Activated CD4-positive, alpha-beta T cell treated with anti-CD3 and anti-CD28 coated beads, Interleukin-2, Interleukin-4, amounts not matched to agents 100 ng/mL and 50 ng/mL, durations not matched to agents 16 hours and 8 hours (primary cell): ENCODE measurements around the gene SNX30.

ENCODE experiments used
- DNase-seq: peaks from one replicate; pipeline ENCODE4 v3.0.0-alpha.2; 2020; ENCODE audit warnings: low spot score

The SNX30 gene

GRCh38 chr9:112752334-112753125 lies 2.0 kb downstream of the SNX30 start:
- no peak for DNase-seq

DNA sequence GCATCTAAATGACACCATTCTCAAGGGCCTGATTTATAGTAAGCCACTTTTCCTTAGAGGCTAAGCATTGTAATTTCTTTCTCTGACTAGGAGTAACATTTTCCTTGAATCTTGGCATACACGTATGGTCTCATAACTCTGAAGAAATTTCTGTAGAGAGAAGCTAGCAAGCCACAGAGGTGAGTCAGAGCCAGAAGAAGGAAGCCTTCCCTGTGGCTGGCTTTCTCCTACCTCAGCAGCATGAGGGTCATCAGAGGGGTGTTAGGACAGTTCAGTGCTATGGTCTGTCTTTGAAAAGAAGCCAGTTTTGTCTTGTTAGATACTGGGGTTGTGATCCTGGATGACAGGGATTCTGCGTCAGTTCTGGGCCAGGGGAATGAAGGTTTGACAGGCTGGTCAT lies 3.2 kb downstream of the SNX30 start:
- peak; percentile 44 for DNase-seq

- DNase-seq, result peak; percentile 83
Observed at GRCh38 chr9:112754578-112754977, 4.0 kb downstream of the SNX30 start.

- no peak for DNase-seq
Observed at GRCh38 chr9:112755016-112755427, 4.5 kb downstream of the SNX30 start.

GRCh38 chr9:112755675-112756074 lies 5.1 kb downstream of the SNX30 start:
- no peak for DNase-seq

DNA sequence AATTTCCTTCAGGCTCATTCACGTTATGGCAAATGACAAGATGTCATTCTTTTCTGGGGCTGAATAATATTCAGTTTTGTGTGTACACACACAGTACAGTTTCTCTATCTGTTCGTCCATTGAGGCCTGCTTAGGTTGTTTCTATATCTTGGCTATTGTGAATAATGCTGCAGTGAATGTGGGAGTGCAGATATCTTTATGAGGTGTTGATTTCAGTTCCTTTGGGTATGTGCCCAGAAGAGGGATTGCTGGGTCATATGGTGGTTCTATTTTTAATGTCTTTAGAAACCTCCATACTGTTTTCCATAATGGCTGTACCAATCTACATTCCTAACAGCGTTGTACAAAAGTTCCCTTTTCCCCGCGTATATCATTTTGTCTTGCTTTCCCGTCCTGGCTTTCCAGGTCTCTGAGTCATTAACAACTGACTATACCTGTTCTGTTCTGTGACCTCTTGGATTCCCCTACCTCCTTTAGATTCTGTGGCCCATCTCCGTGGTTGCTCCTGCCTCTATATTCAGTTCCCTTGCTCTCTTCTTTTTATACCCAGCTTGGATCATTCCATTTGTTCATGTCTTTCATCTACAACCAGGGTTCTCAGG lies 6.8 kb downstream of the SNX30 start:
- no peak for DNase-seq

GRCh38 chr9:112757940-112758339 lies 7.4 kb downstream of the SNX30 start:
- no peak for DNase-seq

DNA sequence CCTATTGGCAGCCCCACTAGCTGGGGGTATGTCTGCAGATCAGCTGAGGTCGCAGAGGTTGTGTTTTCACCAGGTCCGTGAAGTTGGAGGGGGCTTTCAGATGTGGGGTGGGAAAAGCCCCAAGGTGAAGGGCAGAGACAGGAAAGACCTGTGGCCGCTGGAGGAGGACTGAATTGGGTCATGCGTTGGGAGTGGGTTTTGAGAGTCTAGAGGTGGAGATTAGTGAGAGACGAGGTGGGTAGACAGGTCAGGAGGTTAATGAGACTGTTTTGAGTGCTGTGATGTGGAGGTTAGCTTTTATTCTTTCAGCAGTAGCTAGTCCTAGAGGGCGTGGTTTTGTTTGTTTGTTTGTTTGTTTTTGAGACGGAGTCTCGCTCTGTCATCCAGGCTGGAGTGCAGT lies 10.3 kb downstream of the SNX30 start:
- DNase-seq, result no peak

- no peak for DNase-seq
Observed at GRCh38 chr9:112761912-112762655, 11.5 kb downstream of the SNX30 start.

GRCh38 chr9:112762726-112763518 lies 12.4 kb downstream of the SNX30 start:
- DNase-seq, result no peak

GRCh38 chr9:112764344-112764743 lies 13.8 kb downstream of the SNX30 start:
- DNase-seq, result no peak

GRCh38 chr9:112764837-112765236 lies 14.3 kb downstream of the SNX30 start:
- no peak for DNase-seq

DNA sequence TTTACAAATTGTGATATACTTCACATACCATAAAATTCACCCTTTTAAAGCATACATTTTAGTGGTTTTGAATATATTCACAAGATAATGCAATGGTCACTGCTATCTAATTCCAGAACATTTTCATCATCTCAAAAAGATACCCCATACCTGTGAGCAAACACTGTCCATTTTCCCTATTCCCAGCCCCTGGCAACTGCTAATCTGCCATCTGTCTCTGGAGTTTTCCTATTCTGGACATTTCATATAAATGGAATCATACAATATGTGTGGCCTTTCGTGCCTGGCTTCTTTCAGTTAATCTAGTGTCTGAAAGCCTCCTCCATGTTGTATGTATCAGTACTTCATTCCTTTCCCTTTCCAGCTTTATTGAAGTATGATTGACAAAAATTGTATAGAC lies 14.7 kb downstream of the SNX30 start:
- no peak for DNase-seq

GRCh38 chr9:112771359-112772214 lies 21.0 kb downstream of the SNX30 start:
- no peak for DNase-seq

DNA sequence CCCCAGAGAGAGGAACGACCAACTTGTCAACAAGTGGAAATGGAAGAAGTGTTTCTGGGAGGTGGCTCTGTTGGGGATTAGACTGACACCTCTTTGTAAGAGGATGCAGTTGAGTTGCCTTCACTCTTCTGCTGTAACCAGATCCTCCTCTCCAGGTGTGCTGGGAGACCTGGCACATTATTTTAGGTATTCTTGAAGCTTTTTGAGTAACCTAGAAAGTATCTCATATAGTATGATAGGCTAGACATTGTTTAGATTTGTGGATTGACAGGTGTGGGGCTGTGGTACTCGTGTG lies 21.6 kb downstream of the SNX30 start:
- no peak for DNase-seq

DNA sequence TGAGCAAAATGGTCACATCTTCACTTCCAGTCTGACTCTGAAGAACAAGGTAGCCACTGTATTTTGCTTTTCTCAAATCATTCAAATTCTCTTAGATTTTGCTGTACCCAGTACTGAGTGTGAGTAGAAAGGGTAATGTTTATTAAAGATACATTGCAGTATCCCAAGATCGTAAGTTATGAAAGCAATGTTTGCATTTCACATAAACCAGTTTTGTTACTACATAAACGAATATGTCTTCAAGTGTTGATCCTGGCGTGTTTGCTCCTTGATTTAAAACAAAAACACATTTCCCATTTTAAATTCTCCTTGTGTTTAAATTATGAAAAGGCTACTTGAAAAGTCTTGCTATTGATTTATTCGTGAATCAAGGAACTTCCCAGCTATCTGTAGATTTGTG lies 22.0 kb downstream of the SNX30 start:
- DNase-seq, result no peak

DNA sequence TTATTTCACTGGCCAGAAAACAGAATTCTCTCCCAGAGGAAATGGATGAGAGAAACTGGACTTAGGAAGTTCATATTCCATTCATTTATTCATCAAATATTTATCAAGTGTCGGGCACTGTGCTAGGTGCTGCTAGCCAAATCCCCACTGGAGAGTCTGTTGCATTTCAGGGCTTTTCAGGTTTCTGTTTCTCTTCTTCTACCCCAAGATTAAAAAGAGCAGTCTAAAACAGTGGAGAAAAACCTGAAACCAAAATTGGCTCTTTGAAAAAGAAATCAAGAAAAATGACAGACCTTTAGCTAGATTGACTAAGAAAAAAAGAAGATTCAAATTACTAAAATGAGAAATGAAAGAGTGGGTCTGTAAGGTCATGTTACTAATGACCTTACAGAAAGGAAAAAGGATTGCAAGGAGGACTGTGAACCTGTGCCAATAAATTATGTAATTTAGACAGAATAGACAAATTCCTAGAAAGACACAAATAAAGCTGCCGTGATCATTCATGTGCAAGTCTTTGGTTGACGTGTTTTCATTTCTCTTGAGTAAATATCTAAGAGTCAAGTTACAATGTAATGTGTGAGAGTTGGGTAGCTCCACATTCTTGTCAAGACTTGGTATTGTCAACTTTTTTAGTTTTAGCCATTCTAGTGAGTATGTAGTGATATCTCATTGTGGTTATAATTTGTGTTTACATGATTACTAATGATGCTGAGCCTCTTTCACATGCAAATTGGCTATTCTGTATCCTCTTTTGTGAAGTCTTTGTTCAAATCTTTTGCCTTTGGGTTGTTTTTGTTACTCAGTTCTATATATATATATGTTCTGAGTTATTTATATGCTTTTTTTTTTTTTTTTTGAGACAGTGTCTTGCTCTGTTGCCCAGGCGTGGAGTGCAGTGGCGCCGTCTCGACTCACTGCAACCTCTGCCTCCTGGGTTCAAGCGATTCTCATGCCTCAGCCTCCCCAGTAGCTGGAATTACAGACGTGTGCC lies 23.7 kb downstream of the SNX30 start:
- DNase-seq, result no peak

DNA sequence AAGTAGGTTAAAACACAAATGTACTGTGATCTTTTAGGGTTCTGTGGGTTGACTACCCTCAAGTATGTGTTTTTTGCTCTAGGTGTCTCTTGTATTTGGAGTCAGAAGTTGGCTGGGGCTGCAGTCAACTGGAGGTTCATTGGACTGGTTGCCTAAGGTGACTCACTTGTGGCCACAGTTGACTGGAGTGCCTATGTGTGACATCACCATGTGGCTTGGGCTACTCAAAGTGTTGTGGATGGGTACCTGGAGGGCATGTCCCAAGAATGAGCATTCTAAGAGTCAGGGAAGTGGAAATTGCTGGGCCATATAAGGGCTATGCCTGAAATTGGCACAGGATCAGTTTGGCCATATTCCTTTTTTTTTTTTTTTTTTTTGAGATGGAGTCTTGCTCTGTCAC lies 27.4 kb downstream of the SNX30 start:
- no peak for DNase-seq

GRCh38 chr9:112780450-112781036 lies 30.0 kb downstream of the SNX30 start:
- DNase-seq, result no peak

DNA sequence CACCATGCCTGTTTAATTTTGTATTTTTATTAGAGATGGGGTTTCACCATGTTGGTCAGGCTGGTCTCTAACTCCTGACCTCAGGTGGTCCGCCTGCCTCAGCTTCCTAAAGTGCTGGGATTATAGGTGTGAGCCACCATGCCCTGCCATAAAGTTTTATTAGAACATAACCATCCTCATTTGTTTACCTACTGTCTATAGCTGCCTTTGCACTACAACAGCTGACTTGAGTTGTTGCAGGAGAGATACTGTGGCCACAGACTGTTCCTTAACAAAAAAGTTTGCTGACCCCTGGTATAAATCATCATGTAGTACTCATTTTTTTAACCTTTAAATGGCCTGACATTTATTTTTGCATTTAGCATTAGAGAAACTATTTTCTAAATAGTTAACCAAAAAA lies 31.7 kb downstream of the SNX30 start:
- DNase-seq, result no peak
